ENCODE results near the gene MLXIP. TPM values are rescaled to one million over a fixed set of nuclear protein-coding genes. Genes with fewer than 3 reads are reported as not detected.
"Not testable (repeated sequence)": the region's sequence is repeated elsewhere in the genome, so short reads cannot be mapped to it uniquely, and the experiment has no call there.

MLXIP gene
- total and polyA plus RNA-seq, 2 of the 8 experiments (the other 6 are each of a cell fraction or from before 2014, with no cell fraction given), result 5.5 to 40.5 TPM

DNA sequence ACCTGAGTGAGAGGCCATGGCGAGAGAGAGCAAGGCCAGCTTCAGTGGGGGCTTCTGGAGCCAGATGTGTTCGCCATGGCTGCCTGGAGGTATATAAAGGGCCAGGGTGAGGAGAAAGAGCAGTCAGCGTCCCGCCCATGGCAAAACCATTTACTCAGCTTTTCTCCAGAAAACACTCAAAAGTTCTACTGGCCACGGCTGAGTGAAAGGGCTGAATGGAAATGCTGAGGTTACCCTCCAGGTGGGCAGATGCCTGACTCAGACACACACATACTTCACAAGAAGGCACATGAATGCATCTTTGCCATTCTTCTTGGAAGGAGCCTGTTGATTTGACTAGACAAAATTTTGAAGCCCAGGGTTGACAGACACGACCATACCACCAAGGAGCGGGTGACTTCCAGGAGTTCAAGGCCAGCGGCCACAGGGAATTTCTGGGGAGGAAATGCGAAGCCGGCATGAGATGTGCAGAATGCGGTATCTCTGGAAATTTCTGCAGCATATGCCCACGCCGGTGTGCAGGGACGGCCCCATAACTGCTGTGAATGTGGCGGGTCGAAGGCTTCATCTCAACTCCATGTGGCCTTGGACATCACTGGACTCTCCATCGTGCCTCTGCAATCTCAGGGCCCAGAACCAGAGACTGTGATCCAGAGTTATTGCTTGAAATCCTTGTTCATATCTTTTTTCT is 95.7 kb downstream of the MLXIP start, which contains the start of gene IL31 (continued):
- no peak for TF ChIP-seq SIRT6 (IDR thresholded peaks at IDR 0.05; ENCODE audit: low read length)
- TF ChIP-seq KDM4A (IDR thresholded peaks at IDR 0.05; ENCODE audit: low read depth, low read length, severe bottlenecking), result no peak

DNA sequence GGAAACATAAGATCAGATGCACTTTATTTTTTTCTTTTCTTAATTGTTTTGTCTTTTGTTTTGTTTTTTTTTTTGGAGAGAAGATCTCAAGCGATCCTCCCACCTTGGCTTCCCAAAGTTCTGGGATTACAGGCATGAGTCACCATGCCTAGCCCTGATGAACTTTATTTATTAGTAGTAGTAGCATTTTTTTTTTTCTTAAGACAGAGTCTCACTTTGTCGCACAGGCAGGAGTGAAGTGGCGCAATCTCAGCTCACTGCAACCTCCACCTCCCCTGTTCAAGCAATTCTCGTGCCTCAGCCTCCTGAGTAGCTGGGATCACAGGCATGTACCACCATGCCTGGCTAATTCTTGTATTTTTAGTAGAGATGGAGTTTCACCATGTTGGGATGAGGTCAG is 97.9 kb downstream of the MLXIP start:
- ChIA-PET CTCF (ENCODE audit: partially characterized antibody) (interaction anchor here (1.1 to 1.3 kb wide), 2 partner anchors 14 to 15 kb away, joined by 3 to 5 read pairs; no protein-coding TSS in a partner anchor), POLR2A (ENCODE audit: partially characterized antibody) (interaction anchor here (1.3 kb wide), 1 partner anchor 30 kb away, joined by 3 read pairs; no protein-coding TSS in a partner anchor)
- not testable (repeated sequence) for H2BK20ac ChIP-seq (ENCODE audit: low read length); H3K4me3 ChIP-seq (ENCODE audit: extremely low read depth in 1 of 4, insufficient read depth in 2 of 4, low read depth in 3 of 4, low read length in 4 of 4); H3K79me2 ChIP-seq (ENCODE audit: control insufficient read depth in 1 of 2, insufficient read depth in 2 of 2, low read length in 2 of 2); H4K91ac ChIP-seq (replicated peaks; ENCODE audit: insufficient read length, low read length); H3K4me1 ChIP-seq (replicated peaks in 1 of 4; ENCODE audit: control insufficient read depth in 3 of 4, insufficient read depth in 4 of 4, low read length in 3 of 4); H2BK15ac ChIP-seq (ENCODE audit: low read length); H2BK5ac ChIP-seq (ENCODE audit: low read depth, low read length); H2AFZ ChIP-seq (ENCODE audit: low read length); H2BK120ac ChIP-seq (replicated peaks; ENCODE audit: low read depth, low read length); H3K23ac ChIP-seq (ENCODE audit: insufficient read length); H3K36me3 ChIP-seq (ENCODE audit: control insufficient read depth in 2 of 4, insufficient read depth in 4 of 4, low read length in 3 of 4); H3K56ac ChIP-seq (replicated peaks; ENCODE audit: insufficient read length, low read depth, low read length); H2BK12ac ChIP-seq (ENCODE audit: low read depth, low read length); H2AK5ac ChIP-seq (ENCODE audit: low read depth, low read length); H3K18ac ChIP-seq (ENCODE audit: extremely low read depth, low read length); H3K14ac ChIP-seq (ENCODE audit: insufficient read length); H3K79me1 ChIP-seq (ENCODE audit: low read depth, low read length); H3K4ac ChIP-seq (replicated peaks; ENCODE audit: insufficient read length, low read depth, low read length); H3K27me3 ChIP-seq (replicated peaks in 1 of 4; ENCODE audit: control insufficient read depth in 3 of 4, extremely low read depth in 1 of 4, insufficient read depth in 3 of 4, low read length in 3 of 4); H3K9ac ChIP-seq (replicated peaks in 1 of 4; ENCODE audit: extremely low read depth in 1 of 4, low read depth in 3 of 4, low read length in 3 of 4); FAIRE-seq; DNase-seq (ENCODE audit: low read depth in 1 of 2, low spot score in 2 of 2); H4K8ac ChIP-seq (ENCODE audit: extremely low read depth, insufficient read depth, low read length); H4K20me1 ChIP-seq (replicated peaks in 1 of 2; ENCODE audit: control insufficient read depth in 1 of 2, insufficient read depth in 2 of 2, low read length in 2 of 2); H3K4me2 ChIP-seq (ENCODE audit: insufficient read depth in 1 of 2, low read depth in 2 of 2, low read length in 2 of 2); H4K5ac ChIP-seq (ENCODE audit: insufficient read length, low read depth, low read length); H3K9me3 ChIP-seq (ENCODE audit: insufficient read depth in 2 of 2, low read depth in 1 of 2, low read length in 1 of 2); H3K23me2 ChIP-seq (ENCODE audit: low read depth, low read length); H3K27ac ChIP-seq (ENCODE audit: low read depth, low read length)
- 79% methylated on average over 4 of the region's 4 CpGs; no CpG with 5 or more reads in 1 of the 2 experiments for WGBS, 2 experiments (ENCODE audit: extremely low coverage in 1 of 2, insufficient coverage in 1 of 2, insufficient read length in 1 of 2, insufficient replicate concordance in 2 of 2, low coverage in 1 of 2, low lambda C conversion rate in 2 of 2, missing lambda C conversion rate in 1 of 2)
